ENCODE data around the gene RAB34.

Gene RAB34

GRCh38 chr17:28706471-28707338, 11.0 kb downstream of the RAB34 start:
- H4K91ac ChIP-seq (ENCODE audit: low read length) = no peak overlapping the region
- H3K9me3 ChIP-seq (ENCODE audit: control insufficient read depth, low read length) = no peaks in the 10 kb centered on the region
- WGBS = no CpG with 5 or more reads among the region's 7 CpGs

DNA sequence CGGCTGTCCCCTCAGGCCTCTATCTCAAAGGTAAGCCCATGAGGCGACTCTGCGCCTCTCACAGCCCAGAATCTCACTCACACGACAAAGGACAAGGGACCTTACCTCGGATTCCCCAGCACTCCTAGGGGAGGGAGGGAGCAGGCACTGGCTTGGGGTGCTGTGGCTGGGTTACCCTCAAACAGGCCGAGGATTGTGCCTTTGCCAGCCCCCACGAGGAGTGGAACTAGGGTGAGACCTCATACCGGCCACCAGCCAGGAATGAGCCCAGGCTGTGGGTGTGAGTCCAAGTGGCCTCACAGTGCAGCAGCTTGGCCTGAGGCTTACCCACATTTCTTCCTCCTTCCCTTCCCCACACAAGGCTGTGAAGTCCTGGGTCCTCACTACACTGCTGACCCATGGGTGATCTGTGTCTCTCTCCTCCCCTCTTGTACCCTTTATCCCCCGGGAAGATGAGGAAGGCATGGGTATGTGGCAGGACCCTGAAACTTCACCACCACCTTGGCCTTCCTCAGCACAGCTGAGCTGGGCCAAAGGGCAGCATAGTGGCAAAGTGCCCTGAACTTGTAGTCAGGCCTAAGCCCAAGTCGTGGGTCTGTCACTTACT, 11.8 kb downstream of the RAB34 start:
- no peak for DNase-seq
- H3K27ac ChIP-seq (ENCODE audit: low read length, poor library complexity, severe bottlenecking) = no peak overlapping the region
- peaks cover 6% of the 10 kb centered on the region for H3K4me1 ChIP-seq (ENCODE audit: control insufficient read depth, insufficient read depth, low read depth, low read length)
- no peak overlapping the region for H3K4me2 ChIP-seq (ENCODE audit: low read length, poor library complexity, severe bottlenecking)
- H3K36me3 ChIP-seq (ENCODE audit: control insufficient read depth in 1 of 2, insufficient read depth in 2 of 2, low read depth in 1 of 2, low read length in 2 of 2) = peaks cover 57 to 60% of the 10 kb centered on the region in 2 experiments
- no peak overlapping the region for H2BK12ac ChIP-seq (ENCODE audit: low read length in 2 of 2)
- H3K18ac ChIP-seq (ENCODE audit: low read depth in 1 of 2, low read length in 2 of 2) = no peak overlapping the region
- H2BK5ac ChIP-seq (ENCODE audit: low read depth, low read length, poor library complexity, severe bottlenecking) = no peak overlapping the region
- H3K23ac ChIP-seq (ENCODE audit: low read length in 2 of 2) = no peak overlapping the region
- no peak overlapping the region for H2BK15ac ChIP-seq (ENCODE audit: low read depth, poor library complexity, severe bottlenecking)
- WGBS = 97% methylated on average over 8 of the region's 10 CpGs
- H2BK120ac ChIP-seq (ENCODE audit: low read depth, low read length) = no peak overlapping the region
- H4K8ac ChIP-seq (ENCODE audit: low read length) = no peak overlapping the region
- no peak overlapping the region for H3K9ac ChIP-seq (ENCODE audit: low read length)
- H3K14ac ChIP-seq (ENCODE audit: low read length in 2 of 2) = no peak overlapping the region
- H3K9me3 ChIP-seq (ENCODE audit: control insufficient read depth, low read length) = no peaks in the 10 kb centered on the region
- H3K27me3 ChIP-seq (ENCODE audit: control insufficient read depth in 1 of 2, insufficient read depth in 1 of 2, low read length in 2 of 2) = no peaks in the 10 kb centered on the region
- H2AK5ac ChIP-seq (ENCODE audit: low read length, severe bottlenecking) = no peak overlapping the region
- H3K4me3 ChIP-seq (ENCODE audit: insufficient read depth in 1 of 2, low read depth in 1 of 2, low read length in 2 of 2) = no peak overlapping the region
- H3K4ac ChIP-seq (ENCODE audit: low read depth in 1 of 2, low read length in 2 of 2) = peak overlapping the region in 1 of 2 experiments; percentile 73
- no peak overlapping the region for H2AFZ ChIP-seq (ENCODE audit: low read depth, low read length)
- H3K79me1 ChIP-seq (replicated peaks; ENCODE audit: low read length, poor library complexity, severe bottlenecking) = peaks cover 6% of the 10 kb centered on the region
- H4K91ac ChIP-seq (ENCODE audit: low read length) = no peak overlapping the region

More at GRCh38 chr17:28706471-28707338, 11.0 kb downstream of the RAB34 start:
- Histone ChIP-seq H3K4me3 (ENCODE audit: insufficient read depth in 1 of 2, low read depth in 1 of 2, low read length in 2 of 2) (no peak overlapping the region), H2BK12ac (ENCODE audit: low read length in 2 of 2) (no peak overlapping the region), H2AFZ (ENCODE audit: low read depth, low read length) (no peak overlapping the region), H3K23ac (ENCODE audit: low read length in 2 of 2) (no peak overlapping the region), H4K8ac (ENCODE audit: low read length) (no peak overlapping the region), H2BK5ac (ENCODE audit: low read depth, low read length, poor library complexity, severe bottlenecking) (no peak overlapping the region), H2BK120ac (ENCODE audit: low read depth, low read length) (no peak overlapping the region), H3K14ac (ENCODE audit: low read length in 2 of 2) (no peak overlapping the region), H3K9ac (ENCODE audit: low read length) (no peak overlapping the region), H3K27ac (ENCODE audit: low read length, poor library complexity, severe bottlenecking) (no peak overlapping the region), H3K18ac (ENCODE audit: low read depth in 1 of 2, low read length in 2 of 2) (no peak overlapping the region), H2BK15ac (ENCODE audit: low read depth, poor library complexity, severe bottlenecking) (peak overlapping the region; percentile 64), H2AK5ac (ENCODE audit: low read length, severe bottlenecking) (no peak overlapping the region), H3K4ac (ENCODE audit: low read depth in 1 of 2, low read length in 2 of 2) (no peak overlapping the region), H3K36me3 (ENCODE audit: control insufficient read depth in 1 of 2, insufficient read depth in 2 of 2, low read depth in 1 of 2, low read length in 2 of 2) (peaks cover 48 to 51% of the 10 kb centered on the region in 2 experiments), H3K27me3 (ENCODE audit: control insufficient read depth in 1 of 2, insufficient read depth in 1 of 2, low read length in 2 of 2) (no peaks in the 10 kb centered on the region), H3K4me1 (ENCODE audit: control insufficient read depth, insufficient read depth, low read depth, low read length) (peaks cover 11% of the 10 kb centered on the region), H3K4me2 (ENCODE audit: low read length, poor library complexity, severe bottlenecking) (no peak overlapping the region), H3K79me1 (replicated peaks; ENCODE audit: low read length, poor library complexity, severe bottlenecking) (peaks cover 6% of the 10 kb centered on the region)
- no peak for DNase-seq

DNA sequence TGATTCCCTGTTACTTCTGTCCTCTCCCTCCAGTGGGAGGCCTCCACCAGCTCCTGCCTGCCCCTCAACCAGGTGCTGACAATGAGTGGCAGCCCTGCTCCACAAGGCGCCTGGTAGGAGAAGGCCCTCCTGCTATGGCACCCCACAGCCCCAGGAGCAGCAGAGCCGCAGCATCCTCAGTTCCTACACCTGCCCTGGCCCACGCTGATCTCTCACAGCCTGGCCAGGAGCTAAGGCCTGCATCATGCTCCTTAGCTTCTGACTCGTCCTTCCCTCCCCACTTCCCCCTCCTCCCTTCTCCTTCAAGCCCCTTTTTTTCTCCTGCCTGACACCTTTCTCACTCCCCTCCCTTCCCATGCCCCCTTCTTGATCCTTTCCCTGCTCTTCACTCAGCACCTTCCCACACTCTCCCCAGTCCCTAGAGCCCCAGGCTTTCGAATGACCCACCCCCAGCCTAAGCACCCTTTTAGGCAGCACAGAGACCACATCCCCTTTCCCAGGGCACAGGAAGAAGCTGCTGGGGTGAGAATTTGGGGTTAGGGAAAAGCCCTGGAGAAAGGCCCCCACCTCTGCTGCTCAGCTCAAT, 12.5 kb downstream of the RAB34 start:
- WGBS = 76% methylated on average over 5 of the region's 5 CpGs

More for the DNA sequence above, 12.5 kb downstream of the RAB34 start:
- H2BK5ac ChIP-seq (ENCODE audit: low read depth, low read length, poor library complexity, severe bottlenecking) = no peak overlapping the region
- H3K18ac ChIP-seq (ENCODE audit: low read depth in 1 of 2, low read length in 2 of 2) = no peak overlapping the region
- no peak overlapping the region for H2AK5ac ChIP-seq (ENCODE audit: low read length, severe bottlenecking)
- DNase-seq = no peak
- no peak overlapping the region for H3K27ac ChIP-seq (ENCODE audit: low read length, poor library complexity, severe bottlenecking)
- no peak overlapping the region for H3K4me3 ChIP-seq (ENCODE audit: insufficient read depth in 1 of 2, low read depth in 1 of 2, low read length in 2 of 2)
- no peak overlapping the region for H4K8ac ChIP-seq (ENCODE audit: low read length)
- H2BK15ac ChIP-seq (ENCODE audit: low read depth, poor library complexity, severe bottlenecking) = no peak overlapping the region
- no peak overlapping the region for H3K4ac ChIP-seq (ENCODE audit: low read depth in 1 of 2, low read length in 2 of 2)
- no peak overlapping the region for H3K23ac ChIP-seq (ENCODE audit: low read length in 2 of 2)
- peaks cover 7% of the 10 kb centered on the region for H3K79me1 ChIP-seq (replicated peaks; ENCODE audit: low read length, poor library complexity, severe bottlenecking)
- no peak overlapping the region for H3K14ac ChIP-seq (ENCODE audit: low read length in 2 of 2)
- H2BK12ac ChIP-seq (ENCODE audit: low read length in 2 of 2) = no peak overlapping the region
- no peak overlapping the region for H2AFZ ChIP-seq (ENCODE audit: low read depth, low read length)
- no peak overlapping the region for H2BK120ac ChIP-seq (ENCODE audit: low read depth, low read length)
- H3K9me3 ChIP-seq (ENCODE audit: control insufficient read depth, low read length) = no peaks in the 10 kb centered on the region
- no peak overlapping the region for H3K9ac ChIP-seq (ENCODE audit: low read length)
- peaks cover 63 to 67% of the 10 kb centered on the region in 2 experiments for H3K36me3 ChIP-seq (ENCODE audit: control insufficient read depth in 1 of 2, insufficient read depth in 2 of 2, low read depth in 1 of 2, low read length in 2 of 2)
- no peak overlapping the region for H4K91ac ChIP-seq (ENCODE audit: low read length)
- no peak overlapping the region for H3K4me2 ChIP-seq (ENCODE audit: low read length, poor library complexity, severe bottlenecking)
- H3K4me1 ChIP-seq (ENCODE audit: control insufficient read depth, insufficient read depth, low read depth, low read length) = peaks cover 6% of the 10 kb centered on the region
- H3K27me3 ChIP-seq (ENCODE audit: control insufficient read depth in 1 of 2, insufficient read depth in 1 of 2, low read length in 2 of 2) = no peaks in the 10 kb centered on the region
